Measurements from ENCODE around the gene TTC33.

GRCh38 chr5:40495237-40495635, 260.5 kb downstream of the TTC33 start:
- no peak for TF ChIP-seq POLR2AphosphoS5 (IDR thresholded peaks at IDR 0.05; ENCODE audit: low read depth, low read length)
- TF ChIP-seq, protein P1, sequence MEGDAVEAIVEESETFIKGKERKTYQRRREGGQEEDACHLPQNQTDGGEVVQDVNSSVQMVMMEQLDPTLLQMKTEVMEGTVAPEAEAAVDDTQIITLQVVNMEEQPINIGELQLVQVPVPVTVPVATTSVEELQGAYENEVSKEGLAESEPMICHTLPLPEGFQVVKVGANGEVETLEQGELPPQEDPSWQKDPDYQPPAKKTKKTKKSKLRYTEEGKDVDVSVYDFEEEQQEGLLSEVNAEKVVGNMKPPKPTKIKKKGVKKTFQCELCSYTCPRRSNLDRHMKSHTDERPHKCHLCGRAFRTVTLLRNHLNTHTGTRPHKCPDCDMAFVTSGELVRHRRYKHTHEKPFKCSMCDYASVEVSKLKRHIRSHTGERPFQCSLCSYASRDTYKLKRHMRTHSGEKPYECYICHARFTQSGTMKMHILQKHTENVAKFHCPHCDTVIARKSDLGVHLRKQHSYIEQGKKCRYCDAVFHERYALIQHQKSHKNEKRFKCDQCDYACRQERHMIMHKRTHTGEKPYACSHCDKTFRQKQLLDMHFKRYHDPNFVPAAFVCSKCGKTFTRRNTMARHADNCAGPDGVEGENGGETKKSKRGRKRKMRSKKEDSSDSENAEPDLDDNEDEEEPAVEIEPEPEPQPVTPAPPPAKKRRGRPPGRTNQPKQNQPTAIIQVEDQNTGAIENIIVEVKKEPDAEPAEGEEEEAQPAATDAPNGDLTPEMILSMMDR (IDR thresholded peaks at IDR 0.05) = no peak
- no peak for TF ChIP-seq TCF7L2 (IDR thresholded peaks at IDR 0.05; ENCODE audit: low read depth, low read length)
- no peak for TF ChIP-seq SIN3A (IDR thresholded peaks at IDR 0.05; ENCODE audit: borderline replicate concordance, insufficient read depth, low read depth, low read length)
